OCI-LY3 (cell line): Measurements from ENCODE around the gene IL23A.

Experiments used
- H2AFZ ChIP-seq: fragments of 200-600, 300-600 bp; shearing (Covaris generic); 2 replicates; pipeline ENCODE4 v1.6.0; 2014; ENCODE audit warnings: antibody characterized with exemption, low read depth, low read length
- H3K27ac ChIP-seq: fragments of 200-600, 300-600 bp; sonication (generic); 2 replicates; pipeline ENCODE4 v1.5.1; 2014; ENCODE audit warnings: mild to moderate bottlenecking, low read length, moderate library complexity, mixed read lengths
- H3K27me3 ChIP-seq: fragments of 200-600, 300-600 bp; sonication (generic); 2 replicates; pipeline ENCODE4 v1.6.1; 2014; ENCODE audit warnings: low read depth, low read length, mixed read lengths
- H3K36me3 ChIP-seq: fragments of 200-600, 300-600 bp; sonication (generic); replicated peaks from 2 replicates; pipeline ENCODE3; 2014; ENCODE audit warnings: low read depth, low read length, mixed read lengths
- H3K4me1 ChIP-seq: fragments of 300-600, 200-600 bp; sonication (generic); 2 replicates; pipeline ENCODE4 v1.6.1; 2014; ENCODE audit warnings: low read length, mixed read lengths
- H3K4me2 ChIP-seq: fragments of 200-600, 300-600 bp; sonication (generic); 2 replicates; pipeline ENCODE4 v1.6.1; 2014; ENCODE audit warnings: low read length, mixed read lengths
- H3K4me3 ChIP-seq: fragments of 300-600, 200-600 bp; sonication (generic); 2 replicates; pipeline ENCODE4 v1.5.1; 2014; ENCODE audit warnings: antibody characterized with exemption, mild to moderate bottlenecking, low read length, moderate library complexity
- H3K79me2 ChIP-seq: fragments of 300-600, 200-600 bp; shearing (Covaris generic); 2 replicates; pipeline ENCODE4 v1.6.1; 2014; ENCODE audit warnings: mild to moderate bottlenecking, low read length, mixed read lengths
- H3K9ac ChIP-seq: fragments of 300-600, 200-600 bp; shearing (Covaris generic); 2 replicates; pipeline ENCODE4 v1.6.0; 2014; ENCODE audit warnings: mild to moderate bottlenecking, low read length, moderate library complexity
- H3K9me3 ChIP-seq: fragments of 200-600, 300-600 bp; shearing (Covaris generic); 2 replicates; pipeline ENCODE4 v1.6.1; 2014; ENCODE audit warnings: low read length, mixed read lengths; ENCODE audit not compliant: insufficient read depth
- H4K20me1 ChIP-seq: fragments of 200-600, 300-600 bp; sonication (generic); 2 replicates; pipeline ENCODE4 v1.6.1; 2016; ENCODE audit warnings: low read length, mixed read lengths; ENCODE audit not compliant: insufficient read depth
- CTCF ChIP-seq: fragments of 200-600, 300-600 bp; sonication (generic); IDR thresholded peaks from 2 replicates; pipeline ENCODE4 v1.5.1; 2014; ENCODE audit warnings: antibody characterized with exemption, low read length, low read depth
- EZH2phosphoT487 ChIP-seq: fragments of 200-600 bp; shearing (Covaris generic); IDR thresholded peaks from 2 replicates; pipeline ENCODE4 v1.6.1; 2018; ENCODE audit warnings: antibody characterized with exemption, mixed run types, low read depth

Gene IL23A

GRCh38 chr12:56338308-56339157 is at the start of gene IL23A:
IL23A (plus strand) TSS chr12:56338884; CDS start chr12:56339045, 161 bp downstream.
- H3K4me3 ChIP-seq: peak within 1 kb of the TSS; percentile 21; the same call in 1 of the 2 replicates
- no peaks in the 10 kb centered on the region for H4K20me1 ChIP-seq
- H3K9ac ChIP-seq: 0 out of 2 replicates have a peak within 1 kb of the TSS, but pooled peaks have one; percentile 11
- H3K36me3 ChIP-seq: peaks cover 3% of the 10 kb centered on the region
- no peaks in the 10 kb centered on the region for H3K27me3 ChIP-seq
- peak within 1 kb of the TSS; percentile 74 for H2AFZ ChIP-seq
- H3K4me2 ChIP-seq: peak within 1 kb of the TSS; percentile 51
- TF ChIP-seq EZH2phosphoT487 (no peak), CTCF (no peak)
- no peaks in the 10 kb centered on the region for H3K9me3 ChIP-seq
- peaks cover 4% of the 10 kb centered on the region; the same call in 1 of the 2 replicates for H3K79me2 ChIP-seq
- H3K27ac ChIP-seq: peak within 1 kb of the TSS; percentile 34; the same call in 1 of the 2 replicates
- H3K4me1 ChIP-seq: peaks cover 38% of the 10 kb centered on the region

- no peak overlapping the region for H3K4me3 ChIP-seq
- H3K4me1 ChIP-seq: peaks cover 27% of the 10 kb centered on the region
- H3K27me3 ChIP-seq: no peaks in the 10 kb centered on the region
- peaks cover 24% of the 10 kb centered on the region for H3K36me3 ChIP-seq
- TF ChIP-seq EZH2phosphoT487: no peak
- no peak for TF ChIP-seq CTCF
- H3K27ac ChIP-seq: no peak overlapping the region
- H3K79me2 ChIP-seq: peaks cover 93% of the 10 kb centered on the region
- H2AFZ ChIP-seq: no peak overlapping the region
- no peak overlapping the region for H3K9ac ChIP-seq
- H4K20me1 ChIP-seq: 0 out of 2 replicates have a peak, but pooled peaks cover 3% of the 10 kb centered on the region
- no peak overlapping the region for H3K4me2 ChIP-seq
- no peaks in the 10 kb centered on the region for H3K9me3 ChIP-seq
Measured at GRCh38 chr12:56293795-56294194, 44.9 kb upstream of the IL23A start.

- H2AFZ ChIP-seq: no peak overlapping the region
- TF ChIP-seq EZH2phosphoT487 (no peak), CTCF (no peak)
- peak overlapping the region; percentile 43 for H3K4me3 ChIP-seq
- H3K36me3 ChIP-seq: peaks cover 18% of the 10 kb centered on the region
- H3K79me2 ChIP-seq: peaks cover 88% of the 10 kb centered on the region
- H3K27ac ChIP-seq: peak overlapping the region; percentile 81
- peaks cover 40% of the 10 kb centered on the region for H3K4me1 ChIP-seq
- peak overlapping the region; percentile 24 for H3K9ac ChIP-seq
- H3K4me2 ChIP-seq: peak overlapping the region; percentile 71
- no peaks in the 10 kb centered on the region for H3K9me3 ChIP-seq
- 0 out of 2 replicates have a peak, but pooled peaks cover 3% of the 10 kb centered on the region for H4K20me1 ChIP-seq
- no peaks in the 10 kb centered on the region for H3K27me3 ChIP-seq
Measured at GRCh38 chr12:56296295-56296694, 42.4 kb upstream of the IL23A start.

- H3K4me2 ChIP-seq: peak overlapping the region; percentile 71
- H3K4me3 ChIP-seq: no peak overlapping the region
- TF ChIP-seq CTCF (no peak), EZH2phosphoT487 (no peak)
- H3K4me1 ChIP-seq: peaks cover 47% of the 10 kb centered on the region
- no peak overlapping the region for H2AFZ ChIP-seq
- 0 out of 2 replicates have a peak, but pooled peaks cover 3% of the 10 kb centered on the region for H4K20me1 ChIP-seq
- no peak overlapping the region for H3K9ac ChIP-seq
- H3K79me2 ChIP-seq: peaks cover 79% of the 10 kb centered on the region
- H3K27me3 ChIP-seq: no peaks in the 10 kb centered on the region
- peaks cover 13% of the 10 kb centered on the region for H3K36me3 ChIP-seq
- H3K27ac ChIP-seq: peak overlapping the region; percentile 81
- no peaks in the 10 kb centered on the region for H3K9me3 ChIP-seq
Measured at GRCh38 chr12:56297400-56297799, 41.3 kb upstream of the IL23A start.
